ENCODE data around the gene GRID2. TPM values are rescaled to one million over a fixed set of nuclear protein-coding genes. Genes with fewer than 3 reads are reported as not detected.

GRID2 gene
- total RNA-seq, 1 donor from 2014 or later, result not detected

GRCh38 chr4:92830771-92831170 lies 527.0 kb downstream of the GRID2 start:
- TF ChIP-seq, protein P1, sequence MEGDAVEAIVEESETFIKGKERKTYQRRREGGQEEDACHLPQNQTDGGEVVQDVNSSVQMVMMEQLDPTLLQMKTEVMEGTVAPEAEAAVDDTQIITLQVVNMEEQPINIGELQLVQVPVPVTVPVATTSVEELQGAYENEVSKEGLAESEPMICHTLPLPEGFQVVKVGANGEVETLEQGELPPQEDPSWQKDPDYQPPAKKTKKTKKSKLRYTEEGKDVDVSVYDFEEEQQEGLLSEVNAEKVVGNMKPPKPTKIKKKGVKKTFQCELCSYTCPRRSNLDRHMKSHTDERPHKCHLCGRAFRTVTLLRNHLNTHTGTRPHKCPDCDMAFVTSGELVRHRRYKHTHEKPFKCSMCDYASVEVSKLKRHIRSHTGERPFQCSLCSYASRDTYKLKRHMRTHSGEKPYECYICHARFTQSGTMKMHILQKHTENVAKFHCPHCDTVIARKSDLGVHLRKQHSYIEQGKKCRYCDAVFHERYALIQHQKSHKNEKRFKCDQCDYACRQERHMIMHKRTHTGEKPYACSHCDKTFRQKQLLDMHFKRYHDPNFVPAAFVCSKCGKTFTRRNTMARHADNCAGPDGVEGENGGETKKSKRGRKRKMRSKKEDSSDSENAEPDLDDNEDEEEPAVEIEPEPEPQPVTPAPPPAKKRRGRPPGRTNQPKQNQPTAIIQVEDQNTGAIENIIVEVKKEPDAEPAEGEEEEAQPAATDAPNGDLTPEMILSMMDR (IDR thresholded peaks at IDR 0.05), result no peak
- H3K27ac ChIP-seq, result no peak overlapping the region
- H3K27me3 ChIP-seq (ENCODE audit: low read depth), result no peaks in the 10 kb centered on the region
- ATAC-seq (no peak), DNase-seq (no peak)
- no peaks in the 10 kb centered on the region for H3K36me3 ChIP-seq
- no peaks in the 10 kb centered on the region for H3K9me3 ChIP-seq
- H3K4me1 ChIP-seq, result no peaks in the 10 kb centered on the region
- intact Hi-C loops (cut with DNase I), result no loop called here
- no peak overlapping the region for H3K4me3 ChIP-seq

DNA sequence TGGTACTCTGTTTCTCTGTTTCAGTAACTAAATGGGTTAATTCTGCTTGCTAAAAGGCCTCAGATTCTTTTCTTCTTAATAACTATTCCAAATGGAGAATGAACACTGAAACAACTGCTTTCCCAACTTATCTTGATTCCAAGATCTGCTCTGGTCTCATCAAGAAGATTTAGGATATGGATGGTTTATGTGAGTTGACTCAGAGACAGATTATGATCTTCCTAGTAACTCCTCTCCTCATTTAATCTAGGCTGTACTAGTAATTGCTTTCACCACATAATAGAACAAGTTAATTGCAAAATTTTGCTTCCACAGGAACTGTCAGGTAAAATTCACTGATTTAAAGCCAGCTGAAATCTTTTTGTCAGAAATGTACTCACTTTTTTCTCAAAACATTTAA lies 537.1 kb downstream of the GRID2 start:
- Histone ChIP-seq H3K27me3 (ENCODE audit: low read depth) (no peaks in the 10 kb centered on the region), H3K27ac (no peak overlapping the region), H3K9me3 (no peaks in the 10 kb centered on the region), H3K36me3 (no peaks in the 10 kb centered on the region), H3K4me3 (no peak overlapping the region), H3K4me1 (no peaks in the 10 kb centered on the region)
- intact Hi-C loops (cut with DNase I), result no loop called here
- no peak for DNase-seq
- TF ChIP-seq, protein P1 (IDR thresholded peaks at IDR 0.05), result no peak
- ATAC-seq, result no peak

- ATAC-seq, result no peak
- no peaks in the 10 kb centered on the region for H3K27me3 ChIP-seq (ENCODE audit: low read depth)
Observed at GRCh38 chr4:92843784-92844183, 540.0 kb downstream of the GRID2 start.

GRCh38 chr4:92847026-92847425 lies 543.3 kb downstream of the GRID2 start:
- ATAC-seq, result no peak
- TF ChIP-seq, protein P1 (IDR thresholded peaks at IDR 0.05), result no peak
- Histone ChIP-seq H3K9me3 (no peaks in the 10 kb centered on the region), H3K27ac (no peak overlapping the region), H3K27me3 (ENCODE audit: low read depth) (no peaks in the 10 kb centered on the region), H3K4me1 (no peaks in the 10 kb centered on the region), H3K36me3 (no peaks in the 10 kb centered on the region), H3K4me3 (no peak overlapping the region)
- no peak for DNase-seq
- intact Hi-C loops (cut with DNase I), result no loop called here

More at GRCh38 chr4:92843784-92844183, 540.0 kb downstream of the GRID2 start:
- intact Hi-C loops (cut with DNase I), result no loop called here
- TF ChIP-seq, protein P1 (IDR thresholded peaks at IDR 0.05), result no peak
- no peak overlapping the region for H3K4me3 ChIP-seq
- H3K9me3 ChIP-seq, result no peaks in the 10 kb centered on the region
- no peaks in the 10 kb centered on the region for H3K36me3 ChIP-seq
- H3K4me1 ChIP-seq, result no peaks in the 10 kb centered on the region
- H3K27ac ChIP-seq, result no peak overlapping the region
- DNase-seq, result no peak

GRCh38 chr4:92862509-92862908 lies 558.7 kb downstream of the GRID2 start:
- intact Hi-C loops (cut with DNase I), result no loop called here
- DNase-seq (no peak), ATAC-seq (no peak)
- H3K4me1 ChIP-seq, result no peaks in the 10 kb centered on the region
- H3K9me3 ChIP-seq, result no peaks in the 10 kb centered on the region
- no peak overlapping the region for H3K4me3 ChIP-seq
- no peaks in the 10 kb centered on the region for H3K36me3 ChIP-seq
- TF ChIP-seq, protein P1 (IDR thresholded peaks at IDR 0.05), result no peak
- H3K27me3 ChIP-seq (ENCODE audit: low read depth), result no peaks in the 10 kb centered on the region
- no peak overlapping the region for H3K27ac ChIP-seq

DNA sequence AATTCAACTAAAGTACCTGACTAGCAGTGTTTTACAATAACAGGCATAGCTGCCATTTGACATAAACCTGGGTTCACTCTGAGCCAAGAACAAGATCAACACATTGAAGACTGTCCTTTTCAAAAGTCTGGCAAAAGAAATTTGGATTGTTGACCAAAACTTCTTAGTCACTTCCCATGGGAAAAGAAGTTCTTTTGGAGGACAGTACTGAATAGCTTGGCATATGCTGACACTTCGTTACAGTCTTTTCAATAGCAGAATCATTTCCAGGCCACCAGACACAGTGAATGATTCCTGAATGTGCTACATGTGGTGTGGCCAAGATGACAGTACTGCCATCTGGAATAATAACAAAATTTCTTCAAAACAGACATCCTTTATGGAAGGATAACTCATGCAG lies 560.3 kb downstream of the GRID2 start:
- TF ChIP-seq, protein P1 (IDR thresholded peaks at IDR 0.05), result no peak
- DNase-seq (no peak), ATAC-seq (no peak)
- intact Hi-C loops (cut with DNase I), result no loop called here
- no peaks in the 10 kb centered on the region for H3K9me3 ChIP-seq
- H3K27ac ChIP-seq, result no peak overlapping the region
- H3K27me3 ChIP-seq (ENCODE audit: low read depth), result no peaks in the 10 kb centered on the region
- no peaks in the 10 kb centered on the region for H3K36me3 ChIP-seq
- H3K4me3 ChIP-seq, result no peak overlapping the region
- H3K4me1 ChIP-seq, result no peaks in the 10 kb centered on the region

All from lower lobe of right lung (tissue), 2 donors.